ENCODE data around the gene ODAD4. TPM values are rescaled to one million over a fixed set of nuclear protein-coding genes. Genes with fewer than 3 reads are reported as not detected.

ODAD4 gene
- total and polyA plus RNA-seq, 2 of the 4 experiments (the other 2 are of a cell fraction) = 0.38 to 0.54 TPM

DNA sequence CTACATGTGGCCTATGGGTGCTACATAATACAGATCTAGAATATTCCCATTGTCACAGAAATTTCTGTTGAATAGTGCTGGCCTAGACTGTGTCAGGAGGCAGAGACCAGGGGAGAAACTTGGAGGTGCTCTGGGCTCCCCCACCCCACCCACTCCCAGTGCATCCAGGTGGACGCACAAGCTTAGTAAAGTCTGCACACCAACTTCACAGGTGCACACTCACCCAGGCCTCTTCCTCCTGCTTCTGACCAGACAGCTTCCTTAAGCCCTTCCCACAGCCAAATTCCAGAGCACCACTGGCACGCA lies 28.6 kb downstream of the ODAD4 start:
- H3K56ac ChIP-seq (ENCODE audit: extremely low read depth, insufficient read depth, low read length) = no peak overlapping the region
- 40% methylated on average over 1 of the region's 2 CpGs; no CpG with 5 or more reads in 1 of the 2 experiments for WGBS, 2 experiments (ENCODE audit: extremely low coverage in 2 of 2, insufficient read length in 1 of 2)
- no peak overlapping the region for H2BK20ac ChIP-seq (ENCODE audit: low read depth, low read length)
- BruUV-seq (replicated peaks) = no TSS peak
- H3K27ac ChIP-seq (ENCODE audit: insufficient read depth, low read length) = no peak overlapping the region
- CTCF ChIA-PET = interaction anchor here (0.5 to 1.8 kb wide), 4 partner anchors 28 to 124 kb away, joined by 3 to 4 read pairs (median 3); partner anchors contain the start of gene ACLY
- no peak overlapping the region for H3K14ac ChIP-seq (replicated peaks; ENCODE audit: low read depth, low read length)
- H3K4me2 ChIP-seq (ENCODE audit: low read depth, low read length) = no peak overlapping the region
- no peak overlapping the region for H4K91ac ChIP-seq (ENCODE audit: insufficient read depth, low read depth, low read length)
- H3K23ac ChIP-seq (ENCODE audit: low read depth, low read length) = no peak overlapping the region
- ATAC-seq (ENCODE audit: low read depth) = peak; percentile 36
- no peaks in the 10 kb centered on the region for H3K9me3 ChIP-seq (ENCODE audit: control insufficient read depth, insufficient read depth, low read length)
- dilution Hi-C loops (cut with HindIII; ENCODE audit: low sequenced_read_pairs, unreplicated experiment) = no loop called here
- H4K5ac ChIP-seq (ENCODE audit: low read depth, low read length) = no peak overlapping the region
- H3K27me3 ChIP-seq (ENCODE audit: control insufficient read depth, insufficient read depth, low read length) = no peaks in the 10 kb centered on the region
- peak; percentile 30 for DNase-seq
- in situ Hi-C loops (cut with MboI; ENCODE audit: low sequenced_read_pairs) = no loop called here
- no peak overlapping the region for H2BK15ac ChIP-seq (ENCODE audit: low read depth, low read length)
- intact Hi-C loops (cut with micrococcal nuclease) = loop anchor here (1.0 to 2.0 kb wide), 2 partner anchors 146 to 221 kb away; partner anchors contain the start of gene FKBP10
- POLR2A ChIA-PET (ENCODE audit: unreplicated experiment) = no interaction called here
- no peak overlapping the region for H2AK5ac ChIP-seq (ENCODE audit: low read depth, low read length)
- TF ChIP-seq MAFK (IDR thresholded peaks at IDR 0.05; ENCODE audit: low read depth, low read length) (no peak), CEBPB (IDR thresholded peaks at IDR 0.05; ENCODE audit: low read depth, low read length) (no peak), MAZ (IDR thresholded peaks at IDR 0.05; ENCODE audit: borderline replicate concordance, low read depth, low read length) (no peak), RAD21 (IDR thresholded peaks at IDR 0.05; ENCODE audit: low read length) (no peak)
- TF ChIP-seq, protein P1, sequence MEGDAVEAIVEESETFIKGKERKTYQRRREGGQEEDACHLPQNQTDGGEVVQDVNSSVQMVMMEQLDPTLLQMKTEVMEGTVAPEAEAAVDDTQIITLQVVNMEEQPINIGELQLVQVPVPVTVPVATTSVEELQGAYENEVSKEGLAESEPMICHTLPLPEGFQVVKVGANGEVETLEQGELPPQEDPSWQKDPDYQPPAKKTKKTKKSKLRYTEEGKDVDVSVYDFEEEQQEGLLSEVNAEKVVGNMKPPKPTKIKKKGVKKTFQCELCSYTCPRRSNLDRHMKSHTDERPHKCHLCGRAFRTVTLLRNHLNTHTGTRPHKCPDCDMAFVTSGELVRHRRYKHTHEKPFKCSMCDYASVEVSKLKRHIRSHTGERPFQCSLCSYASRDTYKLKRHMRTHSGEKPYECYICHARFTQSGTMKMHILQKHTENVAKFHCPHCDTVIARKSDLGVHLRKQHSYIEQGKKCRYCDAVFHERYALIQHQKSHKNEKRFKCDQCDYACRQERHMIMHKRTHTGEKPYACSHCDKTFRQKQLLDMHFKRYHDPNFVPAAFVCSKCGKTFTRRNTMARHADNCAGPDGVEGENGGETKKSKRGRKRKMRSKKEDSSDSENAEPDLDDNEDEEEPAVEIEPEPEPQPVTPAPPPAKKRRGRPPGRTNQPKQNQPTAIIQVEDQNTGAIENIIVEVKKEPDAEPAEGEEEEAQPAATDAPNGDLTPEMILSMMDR (conservative IDR thresholded peaks at IDR 0.05; ENCODE audit: low read depth, low read length) = no peak
- no peak overlapping the region for H3K9ac ChIP-seq (ENCODE audit: low read depth, low read length)
- no peaks in the 10 kb centered on the region for H3K36me3 ChIP-seq (ENCODE audit: control insufficient read depth, insufficient read depth, low read length)
- no peak overlapping the region for H2BK5ac ChIP-seq (ENCODE audit: low read depth, low read length, poor library complexity, severe bottlenecking)
- no peak overlapping the region for H4K8ac ChIP-seq (ENCODE audit: low read depth in 2 of 2, low read length in 2 of 2)
- H3K9me1 ChIP-seq (ENCODE audit: insufficient read depth, low read length) = no peaks in the 10 kb centered on the region
- no peak overlapping the region for H2AK9ac ChIP-seq (replicated peaks; ENCODE audit: low read depth, low read length, poor library complexity)
- no peak overlapping the region for H3K4me3 ChIP-seq (ENCODE audit: insufficient read depth, low read depth, low read length)
- no peaks in the 10 kb centered on the region for H3K79me1 ChIP-seq (ENCODE audit: low read depth in 1 of 2, low read length in 2 of 2)
- H3K4ac ChIP-seq (ENCODE audit: low read depth, low read length) = no peak overlapping the region
- H2BK120ac ChIP-seq (ENCODE audit: low read depth, low read length) = no peak overlapping the region
- H3K18ac ChIP-seq (ENCODE audit: low read depth, low read length) = no peak overlapping the region
- H4K20me1 ChIP-seq (ENCODE audit: insufficient read depth, low read length) = no peaks in the 10 kb centered on the region
- peak overlapping the region; percentile 79 for H2AFZ ChIP-seq (replicated peaks; ENCODE audit: low read length, poor library complexity)
- peaks cover 12% of the 10 kb centered on the region for H3K4me1 ChIP-seq (ENCODE audit: control insufficient read depth, insufficient read depth, low read length)
